ENCODE data around the gene NPLOC4.
"Not testable (repeated sequence)": the region's sequence is repeated elsewhere in the genome, so short reads cannot be mapped to it uniquely, and the experiment has no call there.

NPLOC4 gene

DNA sequence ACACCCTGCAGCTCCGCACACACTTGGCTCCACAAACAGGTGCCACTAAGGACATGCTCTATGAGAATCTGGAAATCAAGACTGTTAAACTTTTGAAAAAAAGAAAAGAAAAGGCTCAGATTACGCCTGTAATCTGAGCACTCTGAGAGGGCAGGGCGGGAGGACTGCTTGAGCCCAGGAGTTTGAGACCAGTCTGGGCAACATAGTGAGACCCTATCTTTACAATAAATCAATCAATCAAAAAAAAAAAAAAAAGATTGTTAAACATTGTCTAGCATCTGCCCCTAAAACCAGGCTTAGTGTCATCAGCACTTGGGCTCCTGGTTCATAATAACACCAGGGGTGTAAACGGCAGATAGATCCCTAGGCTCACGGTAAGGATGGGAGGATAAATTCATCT is 47.3 kb downstream of the NPLOC4 start:
- DNase-seq (ENCODE audit: low read depth in 2 of 2, low spot score in 1 of 2): no peak

DNA sequence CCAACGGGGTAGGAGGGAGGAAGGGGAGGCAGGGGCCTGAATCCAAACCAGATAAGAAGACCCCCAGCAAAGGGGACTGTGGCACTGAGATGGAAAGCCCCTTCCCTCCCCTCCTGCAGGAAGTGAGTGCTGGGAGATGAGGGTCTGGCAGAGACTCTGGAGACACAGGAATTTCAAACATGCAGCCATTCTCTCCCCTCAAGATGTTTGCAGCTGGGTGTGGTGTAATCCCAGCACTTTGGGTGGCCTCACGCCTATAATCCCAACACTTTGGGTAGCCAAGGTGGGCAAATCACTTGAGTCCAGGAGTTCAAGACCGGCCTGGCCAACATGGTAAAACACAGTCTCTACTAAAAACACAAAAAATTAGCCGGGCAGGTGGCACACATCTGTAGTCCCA is 50.8 kb downstream of the NPLOC4 start:
- DNase-seq (ENCODE audit: low read depth in 2 of 2, low spot score in 1 of 2): no peak

GRCh38 chr17:81584771-81585170 is 52.1 kb downstream of the NPLOC4 start:
- DNase-seq (ENCODE audit: low read depth in 2 of 2, low spot score in 1 of 2): not testable (repeated sequence)

GRCh38 chr17:81583589-81584342 is 53.1 kb downstream of the NPLOC4 start:
- no peak for DNase-seq (ENCODE audit: low read depth in 2 of 2, low spot score in 1 of 2)

- DNase-seq (ENCODE audit: low read depth in 2 of 2, low spot score in 1 of 2): no peak
These were observed 54.2 kb downstream of the NPLOC4 start for GRCh38 chr17:81582749-81583148.

DNA sequence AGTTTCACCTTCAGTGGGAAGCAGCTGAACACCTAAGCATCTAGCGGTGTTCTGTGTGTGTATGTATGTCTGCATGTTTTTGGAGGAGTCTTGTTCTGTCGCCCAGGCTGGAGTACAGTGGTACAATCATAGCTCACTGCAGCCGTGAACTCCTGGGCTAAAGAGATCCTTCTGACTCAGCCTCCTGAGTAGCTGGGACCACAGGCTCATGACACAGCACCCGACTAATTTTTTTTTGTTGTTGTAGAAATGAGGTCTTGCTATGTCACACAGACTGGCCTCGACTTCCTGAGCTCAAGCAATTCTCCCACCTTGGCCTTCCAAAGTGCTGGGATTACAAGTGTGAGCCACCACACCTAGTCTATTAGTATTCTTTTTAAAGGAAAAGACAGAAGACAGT is 54.6 kb downstream of the NPLOC4 start:
- DNase-seq (ENCODE audit: low read depth in 2 of 2, low spot score in 1 of 2): no peak

GRCh38 chr17:81581758-81582157 is 55.2 kb downstream of the NPLOC4 start:
- DNase-seq (ENCODE audit: low read depth in 2 of 2, low spot score in 1 of 2): no peak

DNA sequence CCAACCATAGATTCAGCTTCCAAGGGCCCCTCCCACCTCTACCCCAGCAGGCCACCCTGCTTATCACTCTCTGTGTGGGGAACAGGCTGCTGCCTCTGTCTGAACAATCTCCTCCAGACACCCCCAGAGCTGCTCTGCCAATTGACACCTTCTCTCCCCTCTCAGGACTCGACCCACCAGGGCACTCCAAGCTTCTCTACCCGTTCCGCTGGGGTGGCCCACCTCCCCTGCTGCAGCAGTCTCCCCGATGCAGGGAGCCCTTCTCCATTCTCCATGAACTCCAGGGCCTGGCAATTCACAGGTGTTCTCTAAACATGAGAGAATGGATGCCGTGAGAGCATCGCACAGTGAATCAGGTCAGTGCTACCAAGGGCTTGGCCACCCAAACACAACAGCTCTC is 56.4 kb downstream of the NPLOC4 start:
- DNase-seq (ENCODE audit: low read depth in 2 of 2, low spot score in 1 of 2): no peak

DNA sequence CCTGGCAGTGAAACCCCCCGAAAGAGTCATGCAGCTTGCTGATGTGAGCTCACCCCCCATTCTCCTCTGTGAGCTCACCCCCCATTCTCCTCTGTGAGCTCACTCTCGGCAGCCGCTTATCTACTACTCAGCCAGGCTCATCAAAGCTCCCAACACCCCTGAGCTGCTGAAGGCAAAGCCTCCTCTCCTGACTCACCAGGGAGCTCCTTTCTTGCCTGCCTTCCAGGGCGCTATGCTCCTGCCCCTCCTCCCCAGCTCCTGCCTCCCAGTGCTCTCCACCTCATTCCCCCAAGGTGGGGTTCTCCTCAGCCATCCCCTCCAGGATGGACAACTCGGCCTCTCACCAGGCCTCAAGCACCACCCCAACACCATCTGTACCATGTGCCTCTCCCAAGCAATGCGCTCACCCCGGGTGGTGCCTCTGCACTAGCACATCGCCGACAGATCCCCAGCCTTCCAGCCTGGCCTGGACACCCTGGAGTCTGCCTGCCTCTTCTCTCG is 57.0 kb downstream of the NPLOC4 start:
- DNase-seq (ENCODE audit: low read depth in 2 of 2, low spot score in 1 of 2): no peak

- DNase-seq (ENCODE audit: low read depth in 2 of 2, low spot score in 1 of 2): no peak
These were observed 57.6 kb downstream of the NPLOC4 start for GRCh38 chr17:81579298-81579697.

DNA sequence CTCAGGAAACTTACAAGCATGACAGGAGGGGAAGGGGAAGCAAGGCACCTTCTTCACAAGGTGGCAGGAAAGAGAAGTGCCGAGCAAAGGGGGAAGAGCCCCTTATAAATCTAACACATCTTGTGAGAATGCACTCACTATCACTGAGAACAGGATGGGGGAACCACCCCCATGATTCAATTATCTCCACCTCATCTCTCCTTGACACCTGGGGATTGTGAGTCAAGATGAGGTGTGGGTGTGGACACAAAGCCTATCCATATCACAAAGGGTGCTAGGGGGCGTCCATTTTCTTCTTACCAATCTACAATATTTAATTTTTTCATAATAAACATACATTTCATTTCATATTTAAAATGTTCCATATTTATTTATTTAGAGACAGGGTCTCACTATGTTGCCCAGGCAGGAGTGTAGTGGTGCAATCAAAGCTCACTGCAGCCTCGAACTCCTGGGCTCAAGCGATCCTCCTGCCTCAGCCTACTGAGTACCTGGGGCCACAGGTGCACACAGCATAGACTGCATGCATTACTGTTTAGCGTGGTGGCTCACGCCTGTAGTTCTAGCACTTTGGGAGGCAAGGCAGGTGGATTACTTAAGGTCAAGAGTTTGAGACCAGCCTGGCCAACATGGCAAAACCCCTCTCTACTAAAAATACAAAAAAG is 58.2 kb downstream of the NPLOC4 start:
- no peak for DNase-seq (ENCODE audit: low read depth in 2 of 2, low spot score in 1 of 2)

DNA sequence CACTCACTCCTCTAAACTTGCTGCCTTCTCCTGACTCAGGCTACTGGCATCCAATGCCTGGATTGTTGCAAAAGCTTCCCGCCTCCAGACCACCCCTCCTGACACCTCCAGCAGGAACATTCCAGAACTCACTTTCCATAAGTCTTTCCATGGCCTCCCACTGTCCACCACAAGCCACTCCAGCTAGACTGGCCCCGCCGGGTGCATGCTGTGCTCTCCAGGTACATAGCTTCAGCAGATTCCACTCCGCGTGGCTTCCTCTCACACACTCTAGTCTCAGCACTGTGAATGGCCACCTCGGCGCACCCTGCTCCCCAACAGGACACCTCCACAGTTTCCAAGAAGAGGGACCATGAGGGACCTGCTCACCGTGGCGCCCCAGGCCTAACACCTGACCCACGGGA is 58.9 kb downstream of the NPLOC4 start:
- no peak for DNase-seq (ENCODE audit: low read depth in 2 of 2, low spot score in 1 of 2)

DNA sequence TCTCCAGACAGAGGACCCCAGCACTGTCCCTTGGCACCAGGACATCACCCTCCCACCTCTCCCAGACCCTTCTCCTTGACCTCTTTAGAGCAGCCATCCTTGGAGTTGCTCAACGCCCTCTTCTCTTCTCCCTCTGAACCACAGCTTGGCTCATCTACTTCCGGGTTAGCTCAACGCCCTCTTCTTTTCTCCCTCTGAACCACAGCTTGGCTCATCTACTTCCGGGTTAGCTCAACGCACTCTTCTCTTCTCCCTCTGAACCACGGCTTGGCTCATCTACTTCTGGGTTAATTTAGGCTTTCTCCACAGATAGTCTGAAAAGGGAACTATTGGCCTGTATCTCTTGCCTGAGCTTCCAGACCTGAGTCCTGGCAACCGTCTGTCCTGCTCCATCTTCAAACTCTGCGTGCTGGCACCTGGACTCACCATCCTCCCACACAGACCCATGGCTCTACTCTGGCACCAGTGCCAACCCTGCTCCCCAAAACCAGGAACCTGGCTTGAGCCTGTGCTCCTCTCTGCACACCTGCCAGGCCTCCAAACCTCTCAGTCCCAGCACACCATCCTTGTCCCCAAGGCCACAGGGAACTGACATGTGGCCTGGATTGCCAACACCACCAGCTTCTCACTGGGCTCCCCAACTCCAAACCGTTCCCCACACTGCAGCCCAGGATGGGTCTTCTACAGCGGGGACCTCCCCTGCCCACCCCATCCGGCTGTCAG is 59.5 kb downstream of the NPLOC4 start:
- no peak for DNase-seq (ENCODE audit: low read depth in 2 of 2, low spot score in 1 of 2)

- DNase-seq (ENCODE audit: low read depth in 2 of 2, low spot score in 1 of 2): no peak
These were observed 60.2 kb downstream of the NPLOC4 start for GRCh38 chr17:81576621-81577277.

DNA sequence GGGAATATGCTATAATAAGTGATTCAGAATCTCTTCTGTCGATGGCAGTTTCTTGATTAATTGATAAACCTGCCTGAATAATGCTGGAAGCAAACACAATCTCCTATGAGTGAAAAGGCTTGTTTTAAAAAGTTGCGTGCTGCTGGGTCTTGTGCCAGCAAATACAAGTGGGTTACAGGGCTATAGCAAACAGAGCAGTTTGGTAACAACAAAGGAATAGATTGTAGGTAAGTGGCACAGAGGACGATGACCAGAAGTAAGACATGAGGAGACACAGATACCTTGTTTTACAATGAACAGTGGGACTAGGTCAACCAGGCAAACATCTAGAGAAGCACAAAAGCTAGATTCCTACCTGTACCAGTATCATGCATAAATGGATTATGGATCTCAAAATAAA is 61.1 kb downstream of the NPLOC4 start:
- DNase-seq (ENCODE audit: low read depth in 2 of 2, low spot score in 1 of 2): no peak

DNA sequence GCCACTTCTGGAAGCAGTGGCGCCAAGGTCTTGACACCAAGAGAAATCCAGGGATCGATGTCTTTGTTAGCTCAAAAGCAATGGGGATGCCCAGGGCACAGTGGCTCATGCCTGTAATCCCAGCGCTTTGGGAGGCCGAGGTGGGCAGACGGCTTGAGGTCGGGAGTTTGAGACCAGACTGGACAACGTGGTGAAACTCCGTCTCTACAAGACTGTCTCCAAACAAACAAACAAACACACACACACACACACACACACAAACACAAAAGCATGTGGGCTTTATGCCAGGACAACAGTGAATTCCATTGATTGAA is 62.3 kb downstream of the NPLOC4 start:
- DNase-seq (ENCODE audit: low read depth in 2 of 2, low spot score in 1 of 2): no peak

DNA sequence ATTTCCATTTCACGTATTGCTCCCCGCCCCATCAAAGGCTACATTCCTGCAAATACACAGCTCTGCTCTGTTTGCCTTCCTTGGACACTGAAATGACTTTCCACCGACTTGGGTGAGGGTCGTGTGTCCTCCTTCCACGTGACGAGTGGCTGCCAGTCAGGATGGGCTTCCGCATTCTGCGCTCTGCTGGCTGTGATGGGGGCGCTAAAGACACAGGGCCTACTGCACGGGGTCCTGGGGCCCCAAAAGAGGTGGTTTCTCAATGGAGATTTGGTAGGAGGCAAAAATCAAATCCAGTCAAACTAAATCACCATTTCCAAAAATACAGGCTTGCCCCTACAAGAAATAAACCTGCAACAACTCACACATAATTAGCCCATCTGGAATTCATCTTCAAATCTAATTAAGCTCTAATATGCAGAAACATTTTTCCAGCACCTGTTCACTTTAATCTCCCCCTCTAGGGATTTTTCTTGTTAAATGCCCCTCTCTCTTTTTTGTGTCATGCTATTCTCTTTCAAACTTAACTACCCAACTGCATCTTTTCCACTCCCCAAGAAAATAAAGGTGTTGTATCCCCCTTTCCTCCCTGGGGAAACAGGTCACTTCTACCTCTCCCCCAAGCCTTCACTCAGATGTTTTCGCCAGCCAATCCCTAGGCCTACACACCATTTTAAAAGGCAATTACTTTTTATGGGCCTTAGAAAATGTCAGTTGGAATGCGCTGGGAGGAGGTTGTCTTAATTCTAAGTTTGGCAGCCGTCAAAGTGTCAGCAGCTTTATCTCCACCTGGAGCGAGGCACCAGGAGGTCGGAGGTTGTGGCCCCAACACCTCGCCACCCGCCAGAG is 62.9 kb downstream of the NPLOC4 start:
- DNase-seq (ENCODE audit: low read depth in 2 of 2, low spot score in 1 of 2): no peak

- no peak for DNase-seq (ENCODE audit: low read depth in 2 of 2, low spot score in 1 of 2)
These were observed 64.2 kb downstream of the NPLOC4 start for GRCh38 chr17:81572563-81573168.

GRCh38 chr17:81570964-81571363 is 65.9 kb downstream of the NPLOC4 start:
- no peak for DNase-seq (ENCODE audit: low read depth in 2 of 2, low spot score in 1 of 2)

GRCh38 chr17:81569986-81570514 is 66.9 kb downstream of the NPLOC4 start:
- DNase-seq (ENCODE audit: low read depth in 2 of 2, low spot score in 1 of 2): no peak
